ENCODE data around the gene OTOS. TPM values are rescaled to one million over a fixed set of nuclear protein-coding genes. Genes with fewer than 3 reads are reported as not detected.

OTOS gene
- total RNA-seq, 1 experiment from 2014 or later = not detected

DNA sequence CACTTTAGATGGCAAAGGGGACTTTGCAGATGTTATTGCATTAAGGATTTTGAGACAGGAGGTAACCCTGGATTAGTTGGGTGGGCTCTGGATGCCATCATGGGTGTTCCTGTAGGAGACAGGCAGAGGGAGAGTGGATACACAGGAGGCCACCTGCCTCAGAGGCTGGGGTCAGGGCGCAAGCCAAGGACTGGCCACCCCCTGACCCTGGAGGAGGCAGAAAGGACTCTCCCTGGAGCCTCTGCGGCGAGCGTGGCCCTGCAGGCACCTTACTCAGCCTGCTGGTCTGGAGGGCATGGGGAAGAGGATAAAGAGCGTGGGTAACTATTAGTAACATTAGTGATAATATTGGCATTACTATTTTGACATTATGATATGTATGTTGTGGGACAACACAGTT, 21.6 kb upstream of the OTOS start:
- H3K27ac ChIP-seq = no peak overlapping the region
- DNase-seq = no peak
- peaks cover 8% of the 10 kb centered on the region; the same call in 1 of the 2 replicates for H3F3A ChIP-seq (ENCODE audit: insufficient read depth, low read depth)
- no peak overlapping the region for H3K4me3 ChIP-seq
- no peak overlapping the region for H2AFZ ChIP-seq
- intact Hi-C loops (cut with micrococcal nuclease; ENCODE audit: unreplicated experiment) = no loop called here
- no TSS peak for BruUV-seq (replicated peaks)
- no peaks in the 10 kb centered on the region for H3K79me2 ChIP-seq (ENCODE audit: low read depth)
- H3K9me3 ChIP-seq (ENCODE audit: insufficient read depth, low read depth) = no peaks in the 10 kb centered on the region
- TF ChIP-seq, protein P1, sequence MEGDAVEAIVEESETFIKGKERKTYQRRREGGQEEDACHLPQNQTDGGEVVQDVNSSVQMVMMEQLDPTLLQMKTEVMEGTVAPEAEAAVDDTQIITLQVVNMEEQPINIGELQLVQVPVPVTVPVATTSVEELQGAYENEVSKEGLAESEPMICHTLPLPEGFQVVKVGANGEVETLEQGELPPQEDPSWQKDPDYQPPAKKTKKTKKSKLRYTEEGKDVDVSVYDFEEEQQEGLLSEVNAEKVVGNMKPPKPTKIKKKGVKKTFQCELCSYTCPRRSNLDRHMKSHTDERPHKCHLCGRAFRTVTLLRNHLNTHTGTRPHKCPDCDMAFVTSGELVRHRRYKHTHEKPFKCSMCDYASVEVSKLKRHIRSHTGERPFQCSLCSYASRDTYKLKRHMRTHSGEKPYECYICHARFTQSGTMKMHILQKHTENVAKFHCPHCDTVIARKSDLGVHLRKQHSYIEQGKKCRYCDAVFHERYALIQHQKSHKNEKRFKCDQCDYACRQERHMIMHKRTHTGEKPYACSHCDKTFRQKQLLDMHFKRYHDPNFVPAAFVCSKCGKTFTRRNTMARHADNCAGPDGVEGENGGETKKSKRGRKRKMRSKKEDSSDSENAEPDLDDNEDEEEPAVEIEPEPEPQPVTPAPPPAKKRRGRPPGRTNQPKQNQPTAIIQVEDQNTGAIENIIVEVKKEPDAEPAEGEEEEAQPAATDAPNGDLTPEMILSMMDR (conservative IDR thresholded peaks at IDR 0.05) = no peak
- TF ChIP-seq EZH2 (IDR thresholded peaks at IDR 0.05; ENCODE audit: low read depth) = no peak
- H4K20me1 ChIP-seq (ENCODE audit: insufficient read depth) = no peaks in the 10 kb centered on the region
- POLR2A ChIA-PET (ENCODE audit: unreplicated experiment) = no interaction called here
- no peaks in the 10 kb centered on the region for H3K36me3 ChIP-seq (ENCODE audit: low read depth)
- no peak overlapping the region for H3K4me2 ChIP-seq
- H3K4me1 ChIP-seq (replicated peaks; ENCODE audit: insufficient read depth) = no peaks in the 10 kb centered on the region
- CTCF ChIA-PET = no interaction called here
- H3K9me2 ChIP-seq (ENCODE audit: insufficient read depth) = no peaks in the 10 kb centered on the region
- peaks cover 59% of the 10 kb centered on the region for H3K27me3 ChIP-seq (ENCODE audit: insufficient read depth, low read depth)

DNA sequence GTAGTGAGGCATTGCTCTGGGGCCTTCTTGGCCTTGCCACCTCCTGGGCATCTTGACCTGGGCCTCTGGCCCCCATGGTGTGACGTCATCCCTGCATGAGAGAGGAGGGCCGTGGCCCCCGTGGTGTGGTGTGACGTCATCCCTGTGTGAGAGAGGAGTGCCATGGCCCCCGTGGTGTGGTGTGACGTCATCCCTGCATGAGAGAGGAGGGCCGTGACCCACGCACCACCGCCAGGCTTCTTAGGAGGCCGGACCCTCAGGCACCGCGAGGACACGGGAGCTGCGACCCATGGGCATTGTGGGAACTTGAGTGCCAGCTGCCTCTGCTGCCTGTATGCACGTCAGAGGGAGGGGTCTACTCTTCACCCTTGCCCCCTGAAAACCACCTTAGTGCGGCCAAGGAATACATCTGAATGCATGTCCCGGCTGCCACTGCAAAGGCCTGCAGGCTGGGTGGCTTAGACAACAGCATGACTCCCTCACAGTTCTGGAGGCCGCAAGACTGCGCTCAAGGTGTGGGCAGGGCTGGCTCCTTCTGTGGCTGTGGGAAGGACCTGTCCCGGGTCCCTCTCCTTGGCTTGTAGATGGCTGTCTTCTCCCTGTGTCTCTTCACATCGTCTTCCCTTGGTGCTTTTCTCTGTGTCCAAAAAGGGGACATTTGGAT, 20.8 kb upstream of the OTOS start:
- intact Hi-C loops (cut with micrococcal nuclease; ENCODE audit: unreplicated experiment) = no loop called here
- CTCF ChIA-PET = no interaction called here

DNA sequence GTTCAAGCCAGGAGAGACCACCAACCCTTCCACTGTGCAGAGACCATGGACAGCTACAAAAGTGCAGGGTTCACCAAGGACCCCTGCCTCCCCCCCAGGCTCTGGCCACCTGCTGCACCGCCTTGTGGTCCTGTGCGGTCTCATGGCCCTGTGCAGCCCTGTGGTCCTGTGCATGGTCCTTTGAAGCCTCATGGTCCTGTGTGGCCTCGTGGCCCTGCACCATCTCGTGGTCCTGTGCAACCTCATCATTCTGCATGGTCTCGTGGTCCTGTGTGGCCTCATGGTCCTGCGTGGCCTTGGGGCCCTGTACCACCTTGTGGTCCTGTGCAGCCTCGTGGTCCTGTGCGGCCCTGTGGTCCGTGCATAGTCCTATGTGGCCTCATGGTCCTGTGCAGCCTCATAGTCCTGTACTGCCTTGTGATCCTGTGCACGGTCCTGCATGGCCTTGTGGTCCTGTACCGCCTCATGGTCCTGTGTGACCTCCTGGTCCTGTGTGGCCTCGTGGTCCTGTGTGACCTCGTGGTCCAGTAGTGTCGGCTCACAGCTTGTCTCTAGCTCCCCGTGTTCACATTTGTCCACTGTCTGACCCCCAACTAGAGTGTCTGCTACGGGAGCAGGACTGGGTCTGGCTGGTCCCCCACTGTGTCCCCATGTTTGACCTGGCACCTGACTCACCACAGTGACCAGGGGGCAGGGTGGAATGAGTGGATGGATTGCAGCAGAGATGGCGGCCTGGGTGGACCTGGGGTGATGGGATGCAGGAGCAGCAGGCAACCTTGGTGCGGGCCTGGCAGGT, 20.0 kb upstream of the OTOS start:
- DNase-seq = no peak
- H3K4me3 ChIP-seq = no peak overlapping the region
- H4K20me1 ChIP-seq (ENCODE audit: insufficient read depth) = no peaks in the 10 kb centered on the region
- H3K27me3 ChIP-seq (ENCODE audit: insufficient read depth, low read depth) = peaks cover 44% of the 10 kb centered on the region
- H3K9me2 ChIP-seq (ENCODE audit: insufficient read depth) = no peaks in the 10 kb centered on the region
- no peak for TF ChIP-seq EZH2 (IDR thresholded peaks at IDR 0.05; ENCODE audit: low read depth)
- TF ChIP-seq, protein P1 (conservative IDR thresholded peaks at IDR 0.05) = no peak
- no peaks in the 10 kb centered on the region for H3K9me3 ChIP-seq (ENCODE audit: insufficient read depth, low read depth)
- no TSS peak for BruUV-seq (replicated peaks)
- no peaks in the 10 kb centered on the region for H3K4me1 ChIP-seq (replicated peaks; ENCODE audit: insufficient read depth)
- no peaks in the 10 kb centered on the region for H3K36me3 ChIP-seq (ENCODE audit: low read depth)
- H3K79me2 ChIP-seq (ENCODE audit: low read depth) = no peaks in the 10 kb centered on the region
- no peak overlapping the region for H3K4me2 ChIP-seq
- CTCF ChIA-PET = no interaction called here
- H2AFZ ChIP-seq = no peak overlapping the region
- POLR2A ChIA-PET (ENCODE audit: unreplicated experiment) = no interaction called here
- peaks cover 14% of the 10 kb centered on the region; the same call in 1 of the 2 replicates for H3F3A ChIP-seq (ENCODE audit: insufficient read depth, low read depth)
- intact Hi-C loops (cut with micrococcal nuclease; ENCODE audit: unreplicated experiment) = no loop called here
- no peak overlapping the region for H3K27ac ChIP-seq

More for the DNA sequence above, 20.8 kb upstream of the OTOS start:
- TF ChIP-seq, protein P1 (conservative IDR thresholded peaks at IDR 0.05) = no peak
- no peak for TF ChIP-seq EZH2 (IDR thresholded peaks at IDR 0.05; ENCODE audit: low read depth)
- DNase-seq = no peak
- Histone ChIP-seq H2AFZ (no peak overlapping the region), H4K20me1 (ENCODE audit: insufficient read depth) (no peaks in the 10 kb centered on the region), H3K4me3 (no peak overlapping the region), H3K4me1 (replicated peaks; ENCODE audit: insufficient read depth) (no peaks in the 10 kb centered on the region), H3K27ac (no peak overlapping the region), H3K79me2 (ENCODE audit: low read depth) (no peaks in the 10 kb centered on the region), H3K27me3 (ENCODE audit: insufficient read depth, low read depth) (peaks cover 51% of the 10 kb centered on the region), H3K4me2 (no peak overlapping the region), H3K9me3 (ENCODE audit: insufficient read depth, low read depth) (no peaks in the 10 kb centered on the region), H3K9me2 (ENCODE audit: insufficient read depth) (no peaks in the 10 kb centered on the region), H3F3A (ENCODE audit: insufficient read depth, low read depth) (peaks cover 10% of the 10 kb centered on the region; the same call in 1 of the 2 replicates), H3K36me3 (ENCODE audit: low read depth) (no peaks in the 10 kb centered on the region)
- POLR2A ChIA-PET (ENCODE audit: unreplicated experiment) = no interaction called here
- no TSS peak for BruUV-seq (replicated peaks)
